Smooth muscle cell (in vitro differentiated cells): Measurements from ENCODE around the gene AMBP. TPM values are rescaled to one million over a fixed set of nuclear protein-coding genes. Genes with fewer than 3 reads are reported as not detected.

ENCODE experiments used
- DNase-seq: peaks from one replicate; lab custom pipeline; 2025; ENCODE audit not compliant: unreplicated experiment; lab: John Stamatoyannopoulos, UW
- H2AFZ ChIP-seq: fragments of 200-600 bp; sonication (generic); 2 replicates; pipeline ENCODE4 v1.6.0; 2016; ENCODE audit warnings: antibody characterized with exemption, low read depth, mild to moderate bottlenecking
- H3F3A ChIP-seq: fragments of 200-600 bp; sonication (generic); 2 replicates; pipeline ENCODE4 v1.6.0; 2017; ENCODE audit warnings: antibody characterized with exemption, low read depth
- H3K27ac ChIP-seq: fragments of 200-600 bp; sonication (generic); 2 replicates; pipeline ENCODE4 v1.5.1; 2016; ENCODE audit warnings: low read depth, mild to moderate bottlenecking
- H3K27me3 ChIP-seq: fragments of 200-600 bp; sonication (generic); 2 replicates; pipeline ENCODE4 v1.6.1; 2016; ENCODE audit warnings: low read depth, mild to moderate bottlenecking
- H3K36me3 ChIP-seq: fragments of 200-600 bp; sonication (generic); 2 replicates; pipeline ENCODE4 v1.5.1; 2016; ENCODE audit warnings: low read depth
- H3K4me1 ChIP-seq: fragments of 200-600 bp; sonication (generic); 2 replicates; pipeline ENCODE4 v1.5.1; 2016; ENCODE audit warnings: low read depth
- H3K4me2 ChIP-seq: fragments of 200-600 bp; sonication (generic); 2 replicates; pipeline ENCODE4 v1.6.0; 2016; ENCODE audit warnings: mild to moderate bottlenecking
- H3K4me3 ChIP-seq: fragments of 200-600 bp; sonication (generic); 2 replicates; pipeline ENCODE4 v1.5.1; 2016; ENCODE audit warnings: mild to moderate bottlenecking
- H3K79me2 ChIP-seq: fragments of 200-600 bp; sonication (generic); 2 replicates; pipeline ENCODE4 v1.6.0; 2016; ENCODE audit warnings: low read depth, mild to moderate bottlenecking
- H3K9ac ChIP-seq: fragments of 200-600 bp; sonication (generic); 2 replicates; pipeline ENCODE4 v1.6.0; 2016; ENCODE audit warnings: low read depth
- H3K9me3 ChIP-seq: fragments of 200-600 bp; sonication (generic); replicated peaks from 2 replicates; pipeline ENCODE4 v1.5.1; 2016; ENCODE audit warnings: low read depth
- H4K20me1 ChIP-seq: fragments of 200-600 bp; sonication (generic); 2 replicates; pipeline ENCODE4 v1.6.0; 2016; ENCODE audit warnings: low read depth
- WGBS: methylation state at CpG from one replicate; pipeline ENCODE4 v1.1.7; 2016; ENCODE audit warnings: low lambda C conversion rate; 5-methylcytosine and 5-hydroxymethylcytosine counted together
- polyA plus RNA-seq: library from polyadenylated mRNA; unstranded; fragments of >200 nt; fragmentation: Nextera tagmentation; extraction: Ambion mirVana; gene quantifications from 2 replicates; pipeline ENCODE4 v1.2.1, GENCODE V29; 2016
- total RNA-seq: library from RNA; depleted of rRNA; stranded (reverse); fragments of >200 nt; gene quantifications from 2 replicates; pipeline ENCODE4 v1.2.3, GENCODE V29; 2014
- TF ChIP-seq, protein P1 (sequence below): fragments of 200-600 bp; sonication (generic); IDR thresholded peaks from 2 replicates; pipeline ENCODE4 v1.5.1; 2017; ENCODE audit warnings: borderline replicate concordance, mild to moderate bottlenecking, antibody characterized with exemption; ENCODE audit not compliant: insufficient read depth, poor library complexity, severe bottlenecking

Gene AMBP
- total and polyA plus RNA-seq, 2 experiments from 2014 or later = 0.35 TPM; not detected in 1

DNA sequence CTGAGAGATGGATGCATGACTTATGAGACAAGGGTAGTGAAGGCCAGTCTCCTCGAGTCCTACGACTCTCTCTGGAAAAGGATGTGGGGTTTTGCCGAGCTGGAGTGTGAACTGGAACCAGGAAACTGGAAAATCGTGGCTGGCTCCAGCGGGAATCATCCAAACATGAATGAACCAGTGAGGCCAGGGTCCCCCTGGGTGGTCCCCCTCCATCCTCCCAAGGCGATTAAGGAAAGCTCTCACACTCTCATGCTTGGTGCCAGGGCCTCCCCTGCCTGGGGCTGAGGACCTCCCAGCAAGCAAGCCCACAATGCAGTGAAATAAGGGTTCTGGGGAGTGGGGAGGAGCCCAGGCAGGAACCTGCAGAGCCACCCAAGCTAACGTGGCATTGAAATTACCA lies 9.6 kb upstream of the AMBP start:
- peaks cover 3% of the 10 kb centered on the region for H3K27me3 ChIP-seq
- no peak for DNase-seq
- no peak overlapping the region for H3K4me2 ChIP-seq
- 88% methylated on average over 7 of the region's 7 CpGs for WGBS
- no peak overlapping the region for H2AFZ ChIP-seq
- no peaks in the 10 kb centered on the region for H3F3A ChIP-seq
- H3K27ac ChIP-seq = no peak overlapping the region
- no peaks in the 10 kb centered on the region for H3K9me3 ChIP-seq
- TF ChIP-seq, protein P1, sequence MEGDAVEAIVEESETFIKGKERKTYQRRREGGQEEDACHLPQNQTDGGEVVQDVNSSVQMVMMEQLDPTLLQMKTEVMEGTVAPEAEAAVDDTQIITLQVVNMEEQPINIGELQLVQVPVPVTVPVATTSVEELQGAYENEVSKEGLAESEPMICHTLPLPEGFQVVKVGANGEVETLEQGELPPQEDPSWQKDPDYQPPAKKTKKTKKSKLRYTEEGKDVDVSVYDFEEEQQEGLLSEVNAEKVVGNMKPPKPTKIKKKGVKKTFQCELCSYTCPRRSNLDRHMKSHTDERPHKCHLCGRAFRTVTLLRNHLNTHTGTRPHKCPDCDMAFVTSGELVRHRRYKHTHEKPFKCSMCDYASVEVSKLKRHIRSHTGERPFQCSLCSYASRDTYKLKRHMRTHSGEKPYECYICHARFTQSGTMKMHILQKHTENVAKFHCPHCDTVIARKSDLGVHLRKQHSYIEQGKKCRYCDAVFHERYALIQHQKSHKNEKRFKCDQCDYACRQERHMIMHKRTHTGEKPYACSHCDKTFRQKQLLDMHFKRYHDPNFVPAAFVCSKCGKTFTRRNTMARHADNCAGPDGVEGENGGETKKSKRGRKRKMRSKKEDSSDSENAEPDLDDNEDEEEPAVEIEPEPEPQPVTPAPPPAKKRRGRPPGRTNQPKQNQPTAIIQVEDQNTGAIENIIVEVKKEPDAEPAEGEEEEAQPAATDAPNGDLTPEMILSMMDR = no peak
- no peak overlapping the region for H3K4me3 ChIP-seq
- H3K79me2 ChIP-seq = no peaks in the 10 kb centered on the region
- H3K36me3 ChIP-seq = no peaks in the 10 kb centered on the region
- no peaks in the 10 kb centered on the region for H4K20me1 ChIP-seq
- no peaks in the 10 kb centered on the region for H3K4me1 ChIP-seq
- H3K9ac ChIP-seq = no peak overlapping the region

GRCh38 chr9:114086607-114087006 lies 8.5 kb upstream of the AMBP start:
- Histone ChIP-seq H3K27ac (no peak overlapping the region), H3K4me1 (no peaks in the 10 kb centered on the region), H3K36me3 (no peaks in the 10 kb centered on the region), H3F3A (no peaks in the 10 kb centered on the region), H3K27me3 (peaks cover 3% of the 10 kb centered on the region), H3K9ac (no peak overlapping the region), H4K20me1 (no peaks in the 10 kb centered on the region), H2AFZ (no peak overlapping the region), H3K9me3 (no peaks in the 10 kb centered on the region), H3K79me2 (no peaks in the 10 kb centered on the region), H3K4me2 (no peak overlapping the region), H3K4me3 (no peak overlapping the region)
- WGBS = 96% methylated on average over 4 of the region's 4 CpGs
- DNase-seq = no peak
- TF ChIP-seq, protein P1 = no peak

- Histone ChIP-seq H2AFZ (no peak overlapping the region), H4K20me1 (no peaks in the 10 kb centered on the region), H3K4me2 (no peak overlapping the region), H3K27ac (no peak overlapping the region), H3F3A (no peaks in the 10 kb centered on the region), H3K4me3 (no peak overlapping the region), H3K9me3 (no peaks in the 10 kb centered on the region), H3K27me3 (peaks cover 3% of the 10 kb centered on the region), H3K79me2 (no peaks in the 10 kb centered on the region), H3K36me3 (no peaks in the 10 kb centered on the region), H3K4me1 (no peaks in the 10 kb centered on the region), H3K9ac (no peak overlapping the region)
- TF ChIP-seq, protein P1 = no peak
- 91% methylated on average over 6 of the region's 6 CpGs for WGBS
- no peak for DNase-seq
Measured at GRCh38 chr9:114086009-114086408, 7.9 kb upstream of the AMBP start.

- Histone ChIP-seq H2AFZ (no peak overlapping the region), H3K79me2 (no peaks in the 10 kb centered on the region), H3K36me3 (no peaks in the 10 kb centered on the region), H3F3A (no peaks in the 10 kb centered on the region), H3K9me3 (no peaks in the 10 kb centered on the region), H3K4me1 (no peaks in the 10 kb centered on the region), H3K4me2 (no peak overlapping the region), H3K27ac (no peak overlapping the region), H3K4me3 (no peak overlapping the region), H3K27me3 (peaks cover 3% of the 10 kb centered on the region), H4K20me1 (no peaks in the 10 kb centered on the region), H3K9ac (no peak overlapping the region)
- 94% methylated on average over 9 of the region's 9 CpGs for WGBS
- TF ChIP-seq, protein P1 = no peak
- no peak for DNase-seq
Measured at GRCh38 chr9:114085387-114085789, 7.3 kb upstream of the AMBP start.
